PC-9 (cell line): ENCODE results near the gene CDR2L. TPM values are rescaled to one million over a fixed set of nuclear protein-coding genes. Genes with fewer than 3 reads are reported as not detected.
A peak's percentile ranks its signal among the peaks of the same experiment; 100 is the strongest.

Experiments
- BruUV-seq: library from RNA; stranded (reverse); fragments of 400-500 nt; replicated peaks from 2 replicates; lab custom pipeline; 2021; lab: Mats Ljungman, UMichigan
- CTCF ChIA-PET: fragments of 300-600 bp; sonication (Branson Sonifier 250); formaldehyde crosslinking; loops from one replicate; lab custom pipeline; 2022; ENCODE audit warnings: antibody characterized with exemption; lab: Charles Lee
- POLR2A ChIA-PET: fragments of 300-600 bp; sonication (Branson Sonifier 250); formaldehyde crosslinking; loops from one replicate; lab custom pipeline; 2022; ENCODE audit warnings: antibody characterized with exemption; ENCODE audit not compliant: unreplicated experiment; lab: Charles Lee
- DNase-seq, 2 experiments: peaks; one replicate each; pipeline versions ENCODE4 v3.0.0 to v3.0.0-alpha.2; 2015 to 2022; ENCODE audit warnings: mixed read lengths in 1 of 2
- H2AFZ ChIP-seq: fragments of 200-600 bp; sonication (generic); 2 replicates; pipeline ENCODE4 v1.8.1; 2017; ENCODE audit warnings: antibody characterized with exemption
- H3F3A ChIP-seq: fragments of 200-600 bp; sonication (generic); 2 replicates; pipeline ENCODE4 v1.8.1; 2017; ENCODE audit warnings: antibody characterized with exemption, mild to moderate bottlenecking, low read depth; ENCODE audit not compliant: insufficient read depth
- H3K27ac ChIP-seq: fragments of 200-600 bp; sonication (generic); 2 replicates; pipeline ENCODE4 v1.6.1; 2016; ENCODE audit warnings: mixed run types
- H3K27me3 ChIP-seq: fragments of 200-600 bp; sonication (generic); 2 replicates; pipeline ENCODE4 v1.6.1; 2016; ENCODE audit warnings: low read depth, mixed run types; ENCODE audit not compliant: insufficient read depth
- H3K36me3 ChIP-seq: fragments of 200-600 bp; sonication (generic); 2 replicates; pipeline ENCODE4 v1.6.1; 2016; ENCODE audit warnings: low read depth, mixed run types
- H3K4me1 ChIP-seq: fragments of 200-600 bp; sonication (generic); replicated peaks from 2 replicates; pipeline ENCODE4 v1.6.1; 2016; ENCODE audit warnings: mixed run types; ENCODE audit not compliant: insufficient read depth
- H3K4me2 ChIP-seq: fragments of 200-600 bp; sonication (generic); 2 replicates; pipeline ENCODE4 v1.6.1; 2017; ENCODE audit warnings: mixed run types
- H3K4me3 ChIP-seq: fragments of 200-600 bp; sonication (generic); 2 replicates; pipeline ENCODE4 v1.6.1; 2016; ENCODE audit warnings: mixed run types
- H3K79me2 ChIP-seq: fragments of 200-600 bp; sonication (generic); 2 replicates; pipeline ENCODE4 v1.6.1; 2017; ENCODE audit warnings: low read depth, mixed run types
- H3K9me2 ChIP-seq: fragments of 200-600 bp; sonication (generic); 2 replicates; pipeline ENCODE4 v1.8.1; 2017; ENCODE audit warnings: mild to moderate bottlenecking; ENCODE audit not compliant: insufficient read depth
- H3K9me3 ChIP-seq: fragments of 200-600 bp; sonication (generic); 2 replicates; pipeline ENCODE4 v1.8.1; 2016; ENCODE audit warnings: low read depth; ENCODE audit not compliant: insufficient read depth
- H4K20me1 ChIP-seq: fragments of 200-600 bp; sonication (generic); 2 replicates; pipeline ENCODE4 v1.8.1; 2017; ENCODE audit not compliant: insufficient read depth
- EZH2 ChIP-seq: fragments of 200-600 bp; sonication (generic); IDR thresholded peaks from 2 replicates; pipeline ENCODE4 v1.8.0; 2017; ENCODE audit warnings: antibody characterized with exemption, low read depth
- intact Hi-C: fragments of 100-400 bp; cut with micrococcal nuclease; formaldehyde crosslinking; loops from one replicate; pipeline ENCODE4 v1.10.0; 2022; ENCODE audit not compliant: unreplicated experiment
- total RNA-seq: library from RNA; stranded (reverse); gene quantifications from 2 replicates; pipeline ENCODE4 v1.2.3, GENCODE V29; 2021
- TF ChIP-seq, protein P1 (sequence below): fragments of 200-600 bp; sonication (generic); conservative IDR thresholded peaks from 2 replicates; pipeline ENCODE4 v1.6.1; 2017; ENCODE audit warnings: mixed run types, antibody characterized with exemption, mild to moderate bottlenecking, moderate library complexity

Gene CDR2L
- total RNA-seq, 1 experiment from 2014 or later: 15.1 TPM

DNA sequence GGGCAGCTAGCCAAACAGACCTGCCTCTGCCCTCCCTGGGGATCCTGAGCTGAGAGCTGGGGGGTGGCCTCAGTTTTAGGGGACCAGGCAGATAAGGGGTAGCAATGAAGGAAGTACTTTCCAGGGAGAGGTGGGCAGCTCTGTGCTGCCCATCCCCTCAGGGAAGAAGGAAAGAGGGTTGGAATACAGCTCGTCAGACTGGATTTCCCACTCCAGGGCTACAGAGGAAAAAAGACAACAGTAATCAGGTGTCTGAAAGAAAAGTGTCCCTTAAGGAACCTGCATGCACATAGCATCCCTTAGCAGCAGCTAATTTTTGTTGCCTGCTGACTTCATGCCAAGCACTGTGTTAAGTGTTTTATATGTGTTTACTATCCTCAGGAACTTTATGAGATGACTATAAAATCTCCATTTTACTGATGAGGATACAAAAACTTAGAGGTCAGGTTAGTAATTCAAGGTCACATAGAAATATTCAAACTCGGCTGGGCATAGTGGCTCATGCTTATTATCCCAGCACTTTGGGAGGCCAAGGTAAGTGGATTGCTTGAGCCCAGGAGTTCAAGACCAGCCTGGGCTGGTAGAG is 21.8 kb downstream of the CDR2L start:
- H3K27ac ChIP-seq: no peak overlapping the region
- no TSS peak for BruUV-seq
- peaks cover 31% of the 10 kb centered on the region for H3F3A ChIP-seq
- no peaks in the 10 kb centered on the region for H3K36me3 ChIP-seq
- H3K27me3 ChIP-seq: no peaks in the 10 kb centered on the region
- H4K20me1 ChIP-seq: no peaks in the 10 kb centered on the region
- peaks cover 31% of the 10 kb centered on the region for H3K4me1 ChIP-seq
- TF ChIP-seq EZH2: no peak
- TF ChIP-seq, protein P1, sequence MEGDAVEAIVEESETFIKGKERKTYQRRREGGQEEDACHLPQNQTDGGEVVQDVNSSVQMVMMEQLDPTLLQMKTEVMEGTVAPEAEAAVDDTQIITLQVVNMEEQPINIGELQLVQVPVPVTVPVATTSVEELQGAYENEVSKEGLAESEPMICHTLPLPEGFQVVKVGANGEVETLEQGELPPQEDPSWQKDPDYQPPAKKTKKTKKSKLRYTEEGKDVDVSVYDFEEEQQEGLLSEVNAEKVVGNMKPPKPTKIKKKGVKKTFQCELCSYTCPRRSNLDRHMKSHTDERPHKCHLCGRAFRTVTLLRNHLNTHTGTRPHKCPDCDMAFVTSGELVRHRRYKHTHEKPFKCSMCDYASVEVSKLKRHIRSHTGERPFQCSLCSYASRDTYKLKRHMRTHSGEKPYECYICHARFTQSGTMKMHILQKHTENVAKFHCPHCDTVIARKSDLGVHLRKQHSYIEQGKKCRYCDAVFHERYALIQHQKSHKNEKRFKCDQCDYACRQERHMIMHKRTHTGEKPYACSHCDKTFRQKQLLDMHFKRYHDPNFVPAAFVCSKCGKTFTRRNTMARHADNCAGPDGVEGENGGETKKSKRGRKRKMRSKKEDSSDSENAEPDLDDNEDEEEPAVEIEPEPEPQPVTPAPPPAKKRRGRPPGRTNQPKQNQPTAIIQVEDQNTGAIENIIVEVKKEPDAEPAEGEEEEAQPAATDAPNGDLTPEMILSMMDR: no peak
- no peaks in the 10 kb centered on the region for H3K9me3 ChIP-seq
- no peak overlapping the region for H3K4me3 ChIP-seq
- CTCF ChIA-PET: interaction anchor here (0.7 to 1.3 kb wide), 3 partner anchors 39 to 232 kb away, joined by 8 to 12 read pairs (median 9); no protein-coding TSS in a partner anchor
- POLR2A ChIA-PET: interaction anchor here (0.6 kb wide), 1 partner anchor 1175 kb away, joined by 3 read pairs; no protein-coding TSS in a partner anchor
- DNase-seq: peak; percentile 43 to 57
- H3K4me2 ChIP-seq: peak overlapping the region; percentile 66
- peaks cover 17% of the 10 kb centered on the region for H3K79me2 ChIP-seq
- intact Hi-C loops: loop anchor here (2.0 kb wide), 2 partner anchors 16 to 40 kb away; no protein-coding TSS in a partner anchor
- no peak overlapping the region for H2AFZ ChIP-seq
- H3K9me2 ChIP-seq: no peaks in the 10 kb centered on the region

DNA sequence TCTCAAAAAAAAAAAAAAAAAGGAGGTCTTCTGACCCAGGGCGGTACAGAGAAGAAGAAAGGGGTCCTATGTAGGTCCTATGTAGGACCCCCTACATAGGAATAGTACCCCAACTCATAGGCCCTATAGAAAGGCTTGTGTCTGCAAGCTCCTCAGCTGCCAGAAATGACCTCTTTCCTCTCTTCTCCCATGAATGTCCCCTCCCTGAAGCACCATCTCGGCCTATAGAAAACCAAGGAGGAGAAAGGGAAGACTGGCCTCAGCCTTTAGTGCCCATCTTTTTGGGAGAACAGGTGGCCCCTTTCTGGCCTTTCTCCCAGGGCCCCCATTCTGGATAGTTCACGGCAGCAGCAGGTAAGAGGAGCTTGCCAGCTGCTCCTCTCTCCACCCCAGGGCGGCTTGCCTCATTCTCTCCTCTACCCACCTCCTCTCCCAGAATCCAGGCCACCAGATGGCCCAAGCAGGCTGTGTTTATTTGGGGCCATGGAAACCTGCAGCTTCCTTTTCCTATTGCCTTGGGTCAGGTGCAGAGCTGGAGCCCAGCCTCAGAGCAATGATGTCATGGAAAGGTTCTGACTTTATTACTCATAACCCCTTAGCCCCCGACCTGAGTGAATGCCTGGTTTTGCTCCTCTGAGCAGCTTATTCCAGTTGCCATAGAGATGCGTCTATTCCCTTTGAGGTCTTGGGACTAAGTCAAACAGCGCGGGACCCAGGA is 23.4 kb downstream of the CDR2L start:
- Histone ChIP-seq H3K36me3 (no peaks in the 10 kb centered on the region), H3F3A (peaks cover 31% of the 10 kb centered on the region), H3K27me3 (no peaks in the 10 kb centered on the region), H3K4me1 (peaks cover 31% of the 10 kb centered on the region), H4K20me1 (no peaks in the 10 kb centered on the region), H3K9me2 (no peaks in the 10 kb centered on the region), H3K4me2 (no peak overlapping the region), H3K79me2 (peaks cover 31% of the 10 kb centered on the region), H3K27ac (no peak overlapping the region), H3K9me3 (no peaks in the 10 kb centered on the region), H2AFZ (0 out of 2 replicates have a peak overlapping the region, but pooled peaks have one; percentile 85), H3K4me3 (no peak overlapping the region)
- BruUV-seq: no TSS peak
- TF ChIP-seq EZH2: no peak
- TF ChIP-seq, protein P1: no peak
- intact Hi-C loops: no loop called here
- ChIA-PET CTCF (interaction anchor here (0.6 to 1.2 kb wide), 4 partner anchors 10 to 120 kb away, joined by 3 to 8 read pairs (median 4); no protein-coding TSS in a partner anchor), POLR2A (no interaction called here)
- peak; percentile 42 to 63 for DNase-seq

DNA sequence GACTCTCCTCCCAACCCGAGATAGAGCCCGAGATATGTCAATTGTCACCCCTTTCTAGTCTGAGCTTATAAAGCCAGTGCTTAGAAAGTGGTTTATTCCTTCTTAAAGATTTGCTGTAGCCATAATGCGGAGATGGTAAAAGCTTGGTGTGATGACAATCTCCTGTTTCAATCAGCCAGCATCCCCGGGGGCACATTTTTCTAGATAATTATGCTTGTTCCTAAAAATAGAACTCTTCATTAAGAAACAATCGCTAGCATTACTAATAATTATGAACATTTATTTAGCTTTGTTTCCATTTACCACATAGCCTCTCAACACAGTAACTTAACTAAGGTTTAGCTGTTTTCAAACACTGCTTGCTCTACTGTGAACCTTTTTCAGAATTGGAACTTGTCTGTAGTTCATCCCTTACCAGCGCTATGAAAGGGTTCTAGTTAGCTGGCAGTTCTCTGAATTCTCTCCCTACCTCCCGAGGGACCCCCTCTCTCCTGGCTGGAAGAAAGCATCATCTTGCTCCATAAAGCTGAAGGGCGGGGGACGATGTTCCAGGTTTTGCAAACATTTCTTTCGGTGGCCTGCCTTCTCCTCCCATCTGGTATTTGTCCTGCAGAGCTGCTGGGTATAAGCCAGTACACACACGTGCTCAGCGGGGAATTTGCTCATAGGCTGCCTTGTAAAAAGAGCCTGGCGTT is 24.1 kb downstream of the CDR2L start:
- Histone ChIP-seq H3K4me1 (peaks cover 31% of the 10 kb centered on the region), H3K27me3 (no peaks in the 10 kb centered on the region), H3K36me3 (no peaks in the 10 kb centered on the region), H3K4me3 (peak overlapping the region; percentile 90), H3K4me2 (peak overlapping the region; percentile 98), H3F3A (peaks cover 31% of the 10 kb centered on the region), H3K9me3 (no peaks in the 10 kb centered on the region), H4K20me1 (no peaks in the 10 kb centered on the region), H3K9me2 (no peaks in the 10 kb centered on the region), H3K27ac (peak overlapping the region; percentile 43; the same call in 1 of the 2 replicates), H2AFZ (peak overlapping the region; percentile 85), H3K79me2 (peaks cover 31% of the 10 kb centered on the region)
- ChIA-PET POLR2A (interaction anchor here (0.5 to 0.6 kb wide), 2 partner anchors 21 to 254 kb away, joined by 3 to 6 read pairs; no protein-coding TSS in a partner anchor), CTCF (interaction anchor here (0.6 to 1.7 kb wide), 4 partner anchors 20 to 50 kb away, joined by 3 to 8 read pairs (median 5); no protein-coding TSS in a partner anchor)
- TSS peak; percentile 94 for BruUV-seq
- no peak for TF ChIP-seq EZH2
- TF ChIP-seq, protein P1: no peak
- DNase-seq: no peak
- intact Hi-C loops: loop anchor here (2.0 kb wide), 1 partner anchor 51 kb away; no protein-coding TSS in a partner anchor
